Measurements from ENCODE around the gene TRIM14. TPM values are rescaled to one million over a fixed set of nuclear protein-coding genes. Genes with fewer than 3 reads are reported as not detected.

TRIM14 gene
- polyA plus RNA-seq, 1 experiment: 9.9 TPM

Small RNA genes within 50 kb of the gene (small RNA-seq; reads per million reads assigned to genes)
- not detected for gene RF00017 (ENCODE audit: insufficient read length, low read depth, low replicate concordance)
- gene RNU6-918P (ENCODE audit: insufficient read length, low read depth, low replicate concordance): not detected

Other genes with a start within 250 kb of the TRIM14 start
- 11.2 and 17.2 TPM in 2 replicates for gene TRMO, start 196.7 kb downstream of the TRIM14 start, polyA plus RNA-seq (2011; rRNA removed)
- gene HEMGN, start 181.1 kb downstream of the TRIM14 start, polyA plus RNA-seq (2011; rRNA removed): not detected in 2 replicates
- 18.3 and 40.5 TPM in 2 replicates for gene ANP32B, start 135.9 kb downstream of the TRIM14 start, polyA plus RNA-seq (2011; rRNA removed)
- gene NANS, start 62.5 kb downstream of the TRIM14 start, polyA plus RNA-seq (2011; rRNA removed): 142 TPM in 2 replicates
- gene CORO2A, start 73.4 kb upstream of the TRIM14 start, polyA plus RNA-seq (2011; rRNA removed): 1.2 and 1.5 TPM in 2 replicates
- gene TBC1D2, start 136.4 kb upstream of the TRIM14 start, polyA plus RNA-seq (2011; rRNA removed): 38.8 and 70.3 TPM in 2 replicates

Data from BJ (cell line).